Stimulated activated naive CD8-positive, alpha-beta T cell treated with anti-CD3 and anti-CD28 coated beads, Interleukin-15, amount 100 ng/mL, for 72 hours (primary cell): ENCODE results near the gene CRYGA.
"Not testable (repeated sequence)": the region's sequence is repeated elsewhere in the genome, so short reads cannot be mapped to it uniquely, and the experiment has no call there.

Experiments used
- ATAC-seq: fragments of 150-1000 bp; cut with Tn5 transposase; 2 replicates; pipeline ENCODE4 v1.10.0; 2021; ENCODE audit warnings: mild to moderate bottlenecking, moderate library complexity
- DNase-seq, 2 donors: peaks; one replicate each; pipeline ENCODE4 v3.0.0; 2021 to 2022
- H3K27ac Mint-ChIP-seq, 2 donors: one replicate each; pipeline ENCODE4 v1.8.0; 2022; ENCODE audit warnings: mild to moderate bottlenecking in 2 of 2, mixed read lengths in 2 of 2, moderate library complexity in 2 of 2
- H3K27me3 Mint-ChIP-seq: one replicate; pipeline ENCODE4 v1.8.0; 2022; ENCODE audit warnings: mixed read lengths
- H3K4me1 Mint-ChIP-seq: one replicate; pipeline ENCODE4 v1.8.0; 2022; ENCODE audit warnings: mild to moderate bottlenecking, mixed read lengths
- H3K4me3 Mint-ChIP-seq, 2 donors: one replicate each; pipeline ENCODE4 v1.8.0; 2022; ENCODE audit warnings: mild to moderate bottlenecking in 2 of 2, mixed read lengths in 2 of 2, moderate library complexity in 1 of 2
- H3K9me3 Mint-ChIP-seq, 2 donors: one replicate each; pipeline ENCODE4 v1.8.0; 2022; ENCODE audit warnings: mixed read lengths in 2 of 2

CRYGA gene

DNA sequence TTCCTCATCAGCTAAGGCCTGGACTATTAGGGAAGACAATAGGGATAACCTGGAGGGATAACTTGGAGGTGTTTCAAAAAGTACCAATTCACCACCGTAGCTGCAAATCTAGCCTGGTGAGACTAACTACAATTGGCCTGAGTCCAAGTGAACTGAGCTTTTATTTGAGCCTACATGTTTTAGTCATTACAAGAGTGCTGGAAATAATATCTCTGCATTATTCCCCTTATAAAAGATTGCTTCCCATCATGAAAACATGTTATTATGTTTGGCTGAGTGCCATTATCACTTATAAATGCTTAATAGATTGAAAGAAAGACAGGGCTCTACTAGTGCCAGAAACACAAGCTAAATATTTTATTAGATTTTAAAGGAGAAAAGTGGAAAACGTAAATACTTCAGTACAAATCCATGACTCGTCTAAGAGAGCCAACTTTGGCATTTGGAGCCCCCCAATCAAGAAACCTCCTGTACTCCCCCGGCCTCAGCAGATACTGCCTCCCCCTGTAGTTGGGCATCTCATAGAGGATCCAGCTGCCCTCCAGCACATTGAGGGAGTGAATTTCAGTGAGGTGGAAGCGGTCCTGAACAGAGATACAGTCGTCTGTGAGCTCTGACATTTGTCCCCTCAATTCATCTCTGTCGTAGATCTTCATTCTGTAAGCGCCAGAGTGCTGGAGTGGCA is 21.0 kb downstream of the CRYGA start:
- H3K4me3 Mint-ChIP-seq = no peak overlapping the region
- ATAC-seq = no peak

DNA sequence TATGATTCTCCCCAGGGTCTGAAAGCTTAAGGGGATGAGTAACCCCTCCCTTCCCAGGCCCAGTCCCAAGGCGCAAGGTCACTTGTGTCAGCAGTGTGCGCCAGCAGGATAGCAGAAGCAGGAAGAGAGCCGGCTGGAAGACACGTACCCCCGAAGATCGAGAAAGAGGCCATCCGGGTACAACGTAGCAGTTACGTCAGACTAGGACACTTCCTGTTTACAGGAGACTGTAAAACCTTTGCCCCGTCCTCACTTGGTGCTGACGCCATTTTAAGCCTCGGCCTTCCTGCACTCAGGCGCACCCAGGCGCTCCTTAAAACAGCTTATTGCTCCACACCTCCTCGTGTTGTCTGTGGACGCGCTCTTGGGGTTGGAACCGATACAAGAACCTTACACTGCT is 23.9 kb downstream of the CRYGA start:
- H3K9me3 Mint-ChIP-seq = peaks cover 0 to 9% of the 10 kb centered on the region in 2 donors
- DNase-seq = no peak
- no peak for ATAC-seq
- H3K4me1 Mint-ChIP-seq = peaks cover 12% of the 10 kb centered on the region
- H3K27me3 Mint-ChIP-seq = no peaks in the 10 kb centered on the region
- no peak overlapping the region for H3K4me3 Mint-ChIP-seq
- H3K27ac Mint-ChIP-seq = no peak overlapping the region

More for the DNA sequence above, 21.0 kb downstream of the CRYGA start:
- Mint-ChIP-seq H3K9me3 (peaks cover 0 to 7% of the 10 kb centered on the region in 2 donors), H3K27me3 (no peaks in the 10 kb centered on the region), H3K27ac (no peak overlapping the region), H3K4me1 (no peaks in the 10 kb centered on the region)
- no peak for DNase-seq

DNA sequence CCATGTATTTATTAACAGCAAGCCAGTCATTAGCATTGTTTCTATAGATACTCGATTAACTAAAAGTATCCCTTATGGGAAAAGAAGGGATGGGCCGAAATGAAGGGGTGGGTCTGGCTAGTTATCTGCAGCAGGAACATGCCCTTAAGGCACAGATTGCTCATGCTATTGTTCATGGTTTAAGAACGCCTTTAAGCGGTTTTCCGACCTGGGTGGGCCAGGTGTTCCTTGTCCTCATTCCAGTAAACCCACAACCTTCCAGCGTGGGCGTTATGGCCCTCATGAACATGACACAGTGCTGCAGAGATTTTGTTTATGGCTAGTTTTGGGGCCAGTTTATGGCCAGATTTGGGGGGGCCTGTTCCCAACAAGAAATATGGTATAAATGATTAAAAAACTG is 25.1 kb downstream of the CRYGA start:
- peak overlapping the region in 1 of 2 donors; percentile 85 for H3K27ac Mint-ChIP-seq

GRCh38 chr2:208136716-208137094 is 26.7 kb downstream of the CRYGA start:
- Mint-ChIP-seq H3K9me3 (peaks cover 0 to 9% of the 10 kb centered on the region in 2 donors), H3K4me1 (peaks cover 12% of the 10 kb centered on the region), H3K4me3 (no peak overlapping the region), H3K27ac (no peak overlapping the region), H3K27me3 (no peaks in the 10 kb centered on the region)
- no peak for ATAC-seq
- DNase-seq = no peak

More for the DNA sequence above, 25.1 kb downstream of the CRYGA start:
- not testable (repeated sequence) for DNase-seq, H3K4me3 Mint-ChIP-seq, H3K27me3 Mint-ChIP-seq, ATAC-seq, H3K9me3 Mint-ChIP-seq
- peaks cover 12% of the 10 kb centered on the region for H3K4me1 Mint-ChIP-seq

GRCh38 chr2:208135794-208136715 is 27.3 kb downstream of the CRYGA start:
- DNase-seq = no peak
- no peaks in the 10 kb centered on the region for H3K27me3 Mint-ChIP-seq
- peaks cover 0 to 9% of the 10 kb centered on the region in 2 donors for H3K9me3 Mint-ChIP-seq
- H3K27ac Mint-ChIP-seq = no peak overlapping the region
- no peak overlapping the region for H3K4me3 Mint-ChIP-seq
- peaks cover 12% of the 10 kb centered on the region for H3K4me1 Mint-ChIP-seq
- no peak for ATAC-seq

GRCh38 chr2:208134928-208135586 is 28.3 kb downstream of the CRYGA start:
- Mint-ChIP-seq H3K9me3 (peaks cover 0 to 9% of the 10 kb centered on the region in 2 donors), H3K27me3 (no peaks in the 10 kb centered on the region), H3K27ac (no peak overlapping the region), H3K4me3 (no peak overlapping the region), H3K4me1 (peaks cover 12% of the 10 kb centered on the region)
- ATAC-seq (peak; percentile 90), DNase-seq (peak; percentile 23 to 36)

GRCh38 chr2:208130712-208131110 is 32.7 kb downstream of the CRYGA start:
- H3K9me3 Mint-ChIP-seq = no peaks in the 10 kb centered on the region
- DNase-seq = no peak
- no peak overlapping the region for H3K4me3 Mint-ChIP-seq
- no peak for ATAC-seq
- peaks cover 3% of the 10 kb centered on the region for H3K27me3 Mint-ChIP-seq
- no peak overlapping the region for H3K27ac Mint-ChIP-seq
- peaks cover 11% of the 10 kb centered on the region for H3K4me1 Mint-ChIP-seq

DNA sequence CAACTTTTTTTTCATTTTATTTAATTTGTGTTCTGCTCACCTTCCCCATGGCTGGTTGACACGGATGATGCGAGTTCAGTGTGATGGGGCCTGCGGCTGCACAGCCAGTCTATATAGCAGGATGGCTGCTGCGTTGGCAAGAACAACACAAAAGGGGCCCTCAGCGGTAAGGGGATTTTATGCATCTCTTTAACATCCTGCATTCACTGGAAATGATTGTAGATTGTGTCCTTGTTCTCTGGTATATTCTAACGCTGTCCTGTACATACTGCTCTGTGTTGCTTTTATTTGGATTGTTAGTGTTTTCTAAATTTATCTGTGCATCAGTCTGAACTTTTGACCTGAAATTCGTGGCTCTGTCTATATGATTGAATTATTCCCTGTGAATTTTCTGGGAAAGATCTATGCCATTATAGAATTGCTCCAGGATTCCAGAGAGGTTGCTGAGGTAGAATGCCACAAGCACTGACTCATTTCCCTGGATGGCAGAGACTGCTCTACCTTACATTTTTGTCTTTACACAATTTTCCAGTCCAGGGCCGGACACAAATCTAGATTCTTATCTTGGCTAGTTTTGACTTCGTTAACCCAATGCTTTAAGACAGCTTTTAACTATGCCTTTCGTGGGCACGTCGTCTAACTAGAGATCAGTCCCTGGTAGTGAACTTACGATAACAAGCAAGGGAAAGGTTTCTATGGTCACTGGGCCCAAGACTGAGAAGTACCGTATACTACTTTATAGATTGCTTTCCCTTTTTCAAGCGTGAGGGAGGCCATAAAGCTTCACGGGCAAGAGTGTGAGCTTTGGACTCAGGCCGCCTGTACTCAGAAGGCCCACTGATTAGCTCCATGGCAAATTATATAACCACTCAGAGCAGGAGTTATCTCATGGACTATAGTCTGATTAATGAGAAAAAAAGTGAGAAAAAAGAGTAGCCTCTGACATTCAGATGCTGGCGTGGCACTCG is 33.4 kb downstream of the CRYGA start, which contains the start of gene CRYGC:
Gene CRYGC, minus strand, starts transcription at position 85 of the 968 bp plus-strand sequence. Its CDS starts 36 bp downstream, at position 49.
- Mint-ChIP-seq H3K4me1 (peaks cover 4% of the 10 kb centered on the region), H3K27me3 (peaks cover 10% of the 10 kb centered on the region), H3K4me3 (no peak within 1 kb of the TSS), H3K9me3 (no peaks in the 10 kb centered on the region), H3K27ac (no peak within 1 kb of the TSS)
- no peak for ATAC-seq
- DNase-seq = no peak

GRCh38 chr2:208128136-208128535 is 35.3 kb downstream of the CRYGA start:
- H3K27ac Mint-ChIP-seq = no peak overlapping the region
- H3K4me1 Mint-ChIP-seq = peaks cover 11% of the 10 kb centered on the region
- no peaks in the 10 kb centered on the region for H3K9me3 Mint-ChIP-seq
- ATAC-seq (no peak), DNase-seq (no peak)
- H3K4me3 Mint-ChIP-seq = no peak overlapping the region
- H3K27me3 Mint-ChIP-seq = peaks cover 25% of the 10 kb centered on the region

- H3K4me3 Mint-ChIP-seq = no peak overlapping the region
- H3K4me1 Mint-ChIP-seq = peaks cover 11% of the 10 kb centered on the region
- H3K9me3 Mint-ChIP-seq = no peaks in the 10 kb centered on the region
- ATAC-seq = no peak
- H3K27me3 Mint-ChIP-seq = peaks cover 25% of the 10 kb centered on the region
- no peak overlapping the region for H3K27ac Mint-ChIP-seq
- no peak for DNase-seq
These were observed 36.3 kb downstream of the CRYGA start for GRCh38 chr2:208127090-208127489.

GRCh38 chr2:208125251-208125650 is 38.1 kb downstream of the CRYGA start:
- DNase-seq (no peak), ATAC-seq (no peak)
- peaks cover 33% of the 10 kb centered on the region for H3K27me3 Mint-ChIP-seq
- H3K9me3 Mint-ChIP-seq = no peaks in the 10 kb centered on the region
- no peak overlapping the region for H3K27ac Mint-ChIP-seq
- H3K4me3 Mint-ChIP-seq = no peak overlapping the region
- H3K4me1 Mint-ChIP-seq = peaks cover 11% of the 10 kb centered on the region

DNA sequence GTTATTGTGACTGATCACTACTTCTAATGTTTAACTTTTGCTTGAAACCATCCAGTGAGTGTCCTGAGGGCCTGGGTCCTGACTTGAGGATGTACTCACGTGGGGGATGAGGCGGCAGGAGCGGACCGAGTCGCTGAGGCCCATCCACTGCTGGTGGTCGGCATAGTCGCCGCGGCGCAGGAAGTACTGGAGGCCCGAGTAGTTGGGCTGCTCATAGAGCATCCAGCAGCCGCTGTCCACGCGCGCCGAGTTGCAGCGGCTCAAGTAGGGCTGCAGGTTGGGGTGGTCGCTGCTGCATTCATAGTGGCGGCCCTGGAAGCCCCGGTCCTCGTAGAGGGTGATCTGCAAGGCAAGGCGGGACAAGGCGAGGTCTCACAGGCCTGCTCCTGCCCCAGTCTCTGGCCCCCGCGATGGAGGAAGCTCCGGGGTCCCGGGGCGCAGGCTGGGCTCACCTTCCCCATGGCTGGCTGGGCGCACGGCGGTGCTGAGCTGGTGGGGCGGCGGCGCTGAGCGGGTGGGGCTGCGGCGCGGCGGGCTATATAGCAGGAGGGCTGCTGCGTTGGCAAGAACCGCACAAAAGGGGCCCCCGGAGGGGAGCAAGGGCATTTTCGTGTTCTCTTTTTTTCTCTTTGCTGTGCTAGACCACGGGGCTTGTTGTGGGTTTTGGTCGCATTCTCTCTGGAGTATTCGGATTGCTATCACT is 39.2 kb downstream of the CRYGA start, which contains the start of gene CRYGD:
Gene CRYGD, minus strand, starts transcription at position 512 of the 703 bp plus-strand sequence. Its CDS starts 51 bp downstream, at position 461.
- ATAC-seq = peak; percentile 73
- H3K27ac Mint-ChIP-seq = not testable (repeated sequence)

DNA sequence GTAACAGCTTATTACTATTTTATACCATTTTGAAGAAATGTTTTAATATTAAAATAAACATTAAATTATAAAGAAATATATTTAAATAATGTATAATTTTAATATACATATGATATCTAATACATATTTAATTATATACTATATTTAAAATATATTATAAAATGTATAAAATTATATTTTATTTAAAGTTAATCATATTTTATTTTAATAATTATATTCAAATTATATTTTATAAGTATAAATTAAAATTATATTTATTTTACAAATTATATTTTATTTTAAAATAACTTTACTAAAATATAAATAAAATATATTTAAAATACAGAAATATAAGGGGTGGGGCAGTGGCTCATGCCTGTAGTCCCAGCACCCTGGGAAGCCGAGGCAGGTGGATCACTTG is 41.1 kb downstream of the CRYGA start:
- ATAC-seq = no peak
- H3K27ac Mint-ChIP-seq = no peak overlapping the region
- peaks cover 33% of the 10 kb centered on the region for H3K27me3 Mint-ChIP-seq
- H3K4me3 Mint-ChIP-seq = no peak overlapping the region
- H3K9me3 Mint-ChIP-seq = no peaks in the 10 kb centered on the region
- no peak for DNase-seq
- H3K4me1 Mint-ChIP-seq = peaks cover 11% of the 10 kb centered on the region

More for the DNA sequence above, 39.2 kb downstream of the CRYGA start, which contains the start of gene CRYGD:
- peak; percentile 9 to 20 for DNase-seq
- Mint-ChIP-seq H3K27me3 (peaks cover 33% of the 10 kb centered on the region), H3K4me3 (peak within 1 kb of the TSS; percentile 53 to 67), H3K4me1 (peaks cover 11% of the 10 kb centered on the region)
- H3K9me3 Mint-ChIP-seq = not testable (repeated sequence)

- Mint-ChIP-seq H3K27ac (no peak overlapping the region), H3K4me1 (peaks cover 3% of the 10 kb centered on the region), H3K27me3 (peaks cover 12% of the 10 kb centered on the region), H3K4me3 (no peak overlapping the region), H3K9me3 (no peaks in the 10 kb centered on the region)
- DNase-seq (no peak), ATAC-seq (no peak)
These were observed 44.5 kb downstream of the CRYGA start for GRCh38 chr2:208118918-208119317.
